Stimulated activated CD4-positive, alpha-beta T cell treated with anti-CD3 and anti-CD28 coated beads, Interleukin-1b, Interleukin-23, amount 100 ng/mL, for 4 hours (primary cell): Measurements from ENCODE around the gene CFAP70.

ENCODE experiments used
- DNase-seq, 2 donors: peaks; one replicate each; pipeline ENCODE4 v3.0.0-alpha.2; 2020; ENCODE audit warnings: low read depth in 2 of 2

CFAP70 gene

GRCh38 chr10:73252445-73253224 lies 106.0 kb downstream of the CFAP70 start, which contains the start of gene MRPS16:
MRPS16 (minus strand) TSS chr10:73252644; CDS start chr10:73252482, 162 bp downstream.
- peak; percentile 79 to 83 for DNase-seq

DNA sequence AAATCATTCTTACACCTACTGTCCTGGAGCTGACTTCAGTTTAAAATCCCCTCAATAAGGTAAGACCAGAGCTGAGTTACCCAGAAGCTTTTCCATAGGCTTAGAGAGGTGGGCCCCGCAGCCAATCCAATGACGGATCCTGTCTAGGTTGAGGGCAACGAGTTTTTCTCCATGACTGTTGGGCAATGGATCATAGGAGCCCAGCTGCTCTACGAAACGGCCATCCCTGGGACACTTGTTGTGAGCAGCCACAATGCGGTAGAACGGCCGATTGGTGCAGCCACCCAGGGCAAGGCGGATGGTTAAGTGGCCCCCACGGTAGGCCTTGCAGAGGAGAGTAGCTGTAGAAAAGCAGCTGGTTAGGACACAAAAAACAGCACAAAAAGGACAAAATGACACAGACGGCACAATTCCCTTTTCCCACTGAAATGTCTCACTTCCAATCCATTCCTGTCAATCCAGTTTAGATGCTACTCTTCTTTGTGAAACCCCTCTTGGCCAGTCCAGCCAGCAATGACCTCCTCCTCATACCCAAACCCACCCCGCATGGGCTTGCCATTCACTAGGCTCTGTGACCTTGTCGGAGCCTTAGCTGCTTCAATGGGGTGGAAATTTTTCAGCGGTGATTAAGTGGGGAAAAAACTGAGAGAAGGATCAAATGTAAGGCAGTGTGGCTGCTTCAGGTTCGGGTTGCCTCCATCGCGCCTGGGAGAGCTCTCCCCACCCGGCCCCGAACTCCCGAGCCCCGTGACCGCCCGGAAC lies 106.8 kb downstream of the CFAP70 start:
- DNase-seq, result no peak

GRCh38 chr10:73248259-73248724 lies 110.4 kb downstream of the CFAP70 start:
- DNase-seq, result no peak

- no peak for DNase-seq
These were observed 111.0 kb downstream of the CFAP70 start for GRCh38 chr10:73247509-73248258.

DNA sequence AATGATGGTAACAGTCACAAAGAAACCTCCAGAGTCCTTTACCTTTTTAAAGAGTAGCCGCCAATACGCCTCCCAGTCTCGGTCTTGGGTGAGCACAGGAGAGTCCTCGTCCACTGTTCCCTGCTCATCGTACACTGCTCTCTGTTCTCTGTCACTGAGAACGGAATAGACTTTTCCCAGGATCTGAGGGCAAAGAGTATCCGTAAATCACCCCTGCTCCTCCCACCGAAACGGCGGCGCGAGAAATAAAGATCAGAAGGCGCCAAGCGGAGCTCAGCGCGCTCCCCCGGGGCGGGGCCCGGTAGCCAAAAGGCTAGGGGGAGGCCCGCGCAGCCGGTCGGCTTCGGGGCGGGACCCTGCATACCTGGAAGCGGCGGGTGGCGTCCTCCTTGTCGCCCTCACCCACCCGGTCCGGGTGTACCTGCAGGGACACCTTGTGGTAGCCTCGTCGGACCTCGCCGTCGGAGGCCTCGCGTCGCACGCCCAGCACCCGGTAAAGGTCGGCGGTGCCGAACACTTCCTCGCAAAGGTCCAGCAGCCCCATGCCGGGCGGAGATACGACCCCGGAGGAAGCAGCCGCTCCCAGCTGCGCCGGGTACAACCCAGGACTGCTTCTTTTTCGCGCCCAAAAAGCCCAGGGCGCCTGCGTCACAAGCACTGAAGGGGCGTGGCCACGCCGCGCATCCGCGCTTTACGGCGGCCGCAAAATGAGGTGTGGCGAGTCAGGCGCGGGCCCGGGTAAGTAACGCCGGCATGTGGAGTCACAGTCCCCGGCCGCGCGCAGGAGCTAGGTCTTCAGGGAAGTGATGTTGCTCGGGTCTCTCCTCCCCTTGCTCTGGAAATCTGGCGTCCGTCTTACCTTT lies 111.8 kb downstream of the CFAP70 start, which contains the start of gene DNAJC9:
Gene DNAJC9 (minus strand): TSS at position 610 of the 863 bp plus-strand sequence. CDS start 66 bp downstream, at position 544.
- peak; percentile 95 to 98 for DNase-seq

- DNase-seq, result no peak
These were observed 112.4 kb downstream of the CFAP70 start for GRCh38 chr10:73246322-73246645.

DNA sequence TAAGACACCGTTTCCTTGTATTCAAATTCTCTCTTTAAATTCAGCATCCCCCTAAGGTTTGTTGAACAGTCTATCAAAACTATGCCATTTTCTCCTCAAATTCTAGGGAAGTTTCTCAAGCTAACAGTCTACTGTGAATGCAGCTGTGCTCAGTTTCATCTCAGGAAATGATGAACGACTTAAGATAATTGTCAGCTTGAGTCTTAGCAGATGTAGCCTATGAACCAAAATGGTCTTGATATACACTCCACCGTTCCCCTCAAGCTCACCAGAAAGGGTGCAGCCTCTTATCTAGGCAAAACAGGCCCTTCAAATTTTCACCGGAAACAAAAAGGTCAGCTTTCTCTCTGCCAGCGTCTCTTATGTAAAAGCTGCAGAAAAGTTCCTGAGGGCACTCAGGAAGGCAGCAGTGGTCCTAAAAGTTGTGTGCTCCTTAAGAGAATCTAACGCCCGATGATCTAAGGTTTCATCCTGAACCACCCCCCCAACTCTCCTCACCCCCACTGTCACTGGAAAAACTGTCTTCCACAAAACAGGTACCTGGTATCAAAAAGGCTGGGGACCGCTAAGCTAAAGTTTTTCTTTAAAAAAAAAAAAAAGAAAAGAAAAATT lies 113.7 kb downstream of the CFAP70 start:
- DNase-seq, result no peak

DNA sequence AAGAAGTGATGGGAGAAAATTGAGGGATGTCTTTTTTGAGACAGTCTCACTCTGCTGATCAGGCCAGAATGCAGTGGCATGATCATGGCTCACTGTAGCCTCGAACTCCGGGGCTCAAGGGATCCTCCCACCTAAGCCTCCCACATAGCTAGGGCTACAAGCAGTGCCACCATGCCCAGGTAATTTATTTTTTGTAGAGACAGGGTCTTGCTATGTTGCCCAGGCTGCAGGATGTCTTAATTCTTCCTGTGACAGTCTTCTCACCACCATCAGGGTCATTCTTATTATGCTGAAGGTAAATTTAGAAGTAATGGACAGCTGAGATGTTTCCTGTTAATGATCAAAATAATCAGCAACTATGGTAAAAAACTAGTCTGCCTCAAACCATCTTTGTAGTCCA lies 118.8 kb downstream of the CFAP70 start:
- DNase-seq, result no peak

GRCh38 chr10:73238990-73239566 lies 119.6 kb downstream of the CFAP70 start:
- no peak for DNase-seq

DNA sequence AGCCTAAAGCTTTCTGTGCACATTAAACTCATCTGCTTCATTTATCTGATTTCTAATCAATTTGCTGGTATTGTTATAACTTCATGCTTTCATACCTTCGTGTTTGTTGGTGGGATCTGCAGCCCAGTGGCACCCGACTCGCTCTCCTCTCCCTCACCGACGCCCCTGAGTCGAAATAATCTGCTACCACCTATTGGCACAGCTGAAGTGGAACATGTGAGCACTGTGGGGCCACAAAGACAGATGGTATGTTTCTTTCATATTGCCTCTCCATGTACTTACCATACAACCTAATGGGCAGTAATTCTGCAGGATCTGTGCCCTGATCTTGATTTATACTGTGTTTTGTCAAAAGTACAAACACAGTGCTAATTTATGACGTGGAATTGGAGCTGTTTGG lies 124.0 kb downstream of the CFAP70 start:
- DNase-seq, result no peak

GRCh38 chr10:73233883-73234282 lies 124.8 kb downstream of the CFAP70 start:
- DNase-seq, result no peak

DNA sequence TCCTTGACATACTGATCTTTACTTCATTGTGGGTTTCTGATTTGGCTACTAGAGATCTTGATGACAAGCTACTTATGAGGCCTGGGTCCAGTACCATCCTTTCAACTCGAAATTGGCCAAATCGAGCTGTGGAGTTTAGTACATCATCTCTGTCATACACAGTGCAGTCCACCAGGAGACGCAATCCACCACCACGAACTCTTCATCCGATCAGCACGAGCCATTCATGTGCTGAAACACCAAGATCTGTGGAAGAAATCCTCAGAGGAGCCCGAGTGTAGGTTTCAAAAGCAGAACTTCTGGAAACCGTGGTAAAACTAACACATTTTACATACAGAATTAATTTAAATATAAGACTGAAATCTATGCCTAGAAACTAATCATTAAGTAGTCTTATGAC lies 125.8 kb downstream of the CFAP70 start:
- DNase-seq, result no peak

GRCh38 chr10:73229567-73229966 lies 129.1 kb downstream of the CFAP70 start:
- no peak for DNase-seq

DNA sequence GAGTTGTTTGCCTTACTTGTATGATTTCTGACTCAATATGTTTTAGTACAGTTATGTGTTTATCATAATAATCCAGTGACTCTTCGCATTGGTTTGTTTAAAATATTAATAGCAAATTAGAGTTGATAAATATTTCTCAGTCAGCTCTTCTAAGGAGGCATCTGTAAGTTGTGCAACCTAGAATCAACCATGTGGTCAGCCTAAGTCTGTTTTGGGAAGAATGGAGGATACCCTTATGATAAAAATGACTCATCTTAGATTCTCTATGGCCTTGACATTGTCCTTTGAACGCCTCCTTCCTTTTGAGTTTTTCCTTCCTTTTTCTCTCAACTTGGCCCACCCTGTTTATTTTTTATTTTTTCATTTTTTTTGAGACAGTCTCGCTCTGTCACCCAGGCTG lies 130.4 kb downstream of the CFAP70 start:
- DNase-seq, result no peak

- DNase-seq, result no peak
These were observed 132.0 kb downstream of the CFAP70 start for GRCh38 chr10:73226663-73227062.

DNA sequence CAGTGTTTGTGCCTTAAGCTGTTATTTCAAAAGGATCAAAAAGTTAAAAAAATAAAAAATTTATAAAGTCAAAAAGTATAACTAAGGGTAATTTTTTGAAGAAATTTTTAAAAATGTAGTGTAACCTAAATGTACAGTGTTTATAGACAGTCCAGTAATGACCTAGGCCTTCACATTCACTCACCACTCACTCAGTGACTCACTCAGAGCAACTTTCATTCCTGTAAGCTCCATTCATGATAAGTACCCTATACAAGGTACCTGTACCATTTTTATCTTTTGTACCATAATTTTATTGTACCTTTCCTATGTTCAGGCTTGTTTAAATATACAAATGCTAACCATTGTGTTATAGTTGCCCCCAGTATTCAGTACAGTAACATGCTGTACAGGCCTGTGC lies 133.1 kb downstream of the CFAP70 start:
- no peak for DNase-seq

- no peak for DNase-seq
These were observed 137.7 kb downstream of the CFAP70 start for GRCh38 chr10:73220989-73221388.

DNA sequence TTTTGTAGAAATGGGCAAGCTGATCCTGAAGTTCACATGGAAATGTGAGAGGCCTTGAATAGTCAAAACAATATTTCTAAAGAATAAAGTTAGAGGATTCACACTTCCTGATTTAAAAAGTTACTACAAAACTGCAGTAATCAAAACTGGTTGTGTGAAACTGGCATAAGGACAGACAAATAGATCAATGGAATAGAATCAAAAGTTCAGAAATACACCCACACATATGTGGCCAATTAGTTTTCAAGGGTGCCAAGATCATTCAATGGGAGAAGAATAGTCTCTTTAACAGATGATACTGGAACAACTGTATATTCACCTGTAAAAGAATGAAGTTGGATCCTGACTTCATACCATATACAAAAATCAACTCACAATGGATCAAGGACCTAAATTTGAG lies 139.3 kb downstream of the CFAP70 start:
- DNase-seq, result no peak

DNA sequence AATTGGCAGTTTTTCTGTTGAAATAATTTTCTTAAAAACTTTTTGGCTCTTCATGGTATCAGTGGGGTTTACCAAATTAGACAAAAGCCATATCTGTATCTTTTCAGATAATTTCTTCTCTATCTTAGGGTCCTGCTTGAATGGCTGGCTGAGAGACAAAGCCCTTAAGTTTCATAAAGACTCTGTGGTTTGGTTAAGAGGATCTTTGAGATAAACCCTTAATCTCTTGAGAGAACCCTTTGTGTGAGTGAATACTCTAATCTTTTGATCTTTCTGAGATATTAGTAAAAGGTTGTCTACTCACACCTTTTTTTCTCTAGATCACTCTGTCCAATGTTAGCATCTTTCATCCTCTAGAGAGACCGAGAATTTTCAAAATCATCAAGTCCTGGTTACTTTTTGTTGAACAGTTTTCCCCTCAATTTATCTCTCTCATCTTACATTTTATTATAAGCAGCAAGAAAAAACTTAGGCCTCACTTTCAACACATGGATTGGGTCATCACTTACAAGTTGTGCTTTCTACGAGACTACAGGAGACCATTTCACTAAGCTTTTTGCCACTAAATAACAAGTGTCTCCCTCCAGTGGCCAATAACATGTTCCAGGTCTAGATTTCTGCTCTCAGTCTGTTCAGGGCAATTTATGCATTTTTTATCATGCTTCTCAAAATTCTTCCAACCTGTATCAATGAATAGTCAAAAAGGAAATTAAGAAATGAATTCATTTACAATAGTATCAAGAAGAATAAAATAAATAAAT lies 140.1 kb downstream of the CFAP70 start:
- no peak for DNase-seq

DNA sequence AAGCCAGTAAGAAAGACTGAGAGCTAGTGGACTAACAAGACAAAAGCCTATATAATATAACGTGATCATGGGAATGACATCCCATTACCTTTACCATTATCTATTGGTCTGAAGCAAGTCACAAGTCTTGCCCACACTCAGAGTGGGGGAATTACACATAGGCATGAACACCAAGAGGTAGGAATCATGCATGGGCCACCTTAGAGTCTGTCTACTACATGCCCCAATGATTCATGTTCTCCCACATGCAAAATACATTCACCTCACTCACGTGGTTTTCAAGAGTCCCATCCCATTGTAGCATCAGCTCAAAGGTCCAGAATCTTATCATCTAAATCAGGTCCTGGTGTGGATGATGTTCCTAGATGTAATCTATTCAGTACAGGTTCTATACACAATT lies 141.0 kb downstream of the CFAP70 start:
- DNase-seq, result no peak
